Myocyte (in vitro differentiated cells): ENCODE data around the gene WDR62. TPM values are rescaled to one million over a fixed set of nuclear protein-coding genes. Genes with fewer than 3 reads are reported as not detected.
"Not testable (repeated sequence)": the region's sequence is repeated elsewhere in the genome, so short reads cannot be mapped to it uniquely, and the experiment has no call there.

Experiments
- DNase-seq: peaks from one replicate; pipeline ENCODE4 v3.0.0-alpha.2; 2012; ENCODE audit warnings: low read depth
- total RNA-seq: library from RNA; depleted of rRNA; stranded (reverse); fragments of >200 nt; gene quantifications from 2 replicates; pipeline ENCODE4 v1.2.3, GENCODE V29; 2014

The WDR62 gene
- total RNA-seq, 1 donor from 2014 or later, result 5.3 TPM

DNA sequence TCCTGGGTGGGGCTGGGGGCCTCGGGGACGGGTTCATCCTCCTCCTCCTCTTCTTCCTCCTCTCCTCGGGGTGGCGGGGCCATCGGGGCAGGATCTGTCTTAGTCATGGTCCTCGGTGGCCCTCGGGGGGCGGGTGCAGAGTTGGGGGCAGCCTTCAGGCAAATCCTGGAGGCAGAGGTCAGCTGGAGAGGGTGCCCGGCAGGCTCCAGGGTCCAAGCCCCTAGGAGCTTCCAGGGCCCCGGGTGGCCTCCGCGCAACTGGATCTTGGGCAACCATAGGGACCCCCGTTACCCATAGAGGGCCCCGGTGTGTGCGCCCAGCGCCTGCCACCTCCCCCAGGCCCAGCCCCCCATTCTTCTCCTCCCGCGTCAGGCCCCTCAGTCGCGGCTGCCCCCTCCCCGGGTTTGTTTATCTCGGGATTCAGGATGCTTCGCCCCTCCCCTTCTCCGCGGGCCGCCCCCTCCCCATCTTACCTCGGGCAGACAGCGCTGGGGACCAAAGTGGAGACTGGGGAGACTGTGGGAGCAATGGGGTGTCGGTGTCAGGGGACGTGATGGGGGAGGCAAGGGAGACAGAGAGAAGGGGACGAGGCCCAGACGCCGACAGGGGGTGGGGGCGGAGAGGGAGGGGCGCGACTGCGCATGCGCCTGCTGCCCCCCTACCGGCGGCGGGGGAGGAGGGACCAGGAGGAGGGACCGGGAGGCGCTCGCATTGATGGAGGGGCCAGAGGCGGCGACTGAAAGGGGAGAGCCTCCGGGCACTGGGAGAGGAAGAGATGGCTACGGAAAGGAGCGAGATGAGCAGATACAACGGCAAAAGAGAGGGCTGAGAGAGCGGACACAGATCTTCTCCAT is 22.2 kb upstream of the WDR62 start, which contains the start of gene CLIP3:
TSS of gene CLIP3 (minus strand) at position 623 of the 854 bp plus-strand sequence. CDS start at position 107, 516 bp downstream.
- peak; percentile 70 for DNase-seq

DNA sequence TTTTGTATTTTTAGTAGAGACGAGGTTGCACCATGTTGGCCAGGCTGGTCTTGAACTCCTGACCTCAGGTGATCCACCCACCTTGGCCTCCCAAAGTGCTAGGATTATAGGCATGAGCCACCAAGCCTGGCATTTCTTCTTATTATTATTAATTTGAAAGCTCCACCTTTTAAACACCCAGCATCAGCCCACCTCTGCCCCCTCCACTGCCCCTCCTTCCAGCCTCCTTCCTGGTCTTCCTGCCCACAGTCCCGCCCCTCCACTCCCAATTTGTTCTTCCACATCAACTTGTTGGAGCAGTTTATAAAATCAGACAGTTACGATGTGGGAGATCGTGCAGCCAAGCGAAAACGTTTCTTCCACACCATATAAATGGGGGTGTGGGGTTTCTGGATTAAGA is 14.2 kb upstream of the WDR62 start:
- DNase-seq, result no peak

DNA sequence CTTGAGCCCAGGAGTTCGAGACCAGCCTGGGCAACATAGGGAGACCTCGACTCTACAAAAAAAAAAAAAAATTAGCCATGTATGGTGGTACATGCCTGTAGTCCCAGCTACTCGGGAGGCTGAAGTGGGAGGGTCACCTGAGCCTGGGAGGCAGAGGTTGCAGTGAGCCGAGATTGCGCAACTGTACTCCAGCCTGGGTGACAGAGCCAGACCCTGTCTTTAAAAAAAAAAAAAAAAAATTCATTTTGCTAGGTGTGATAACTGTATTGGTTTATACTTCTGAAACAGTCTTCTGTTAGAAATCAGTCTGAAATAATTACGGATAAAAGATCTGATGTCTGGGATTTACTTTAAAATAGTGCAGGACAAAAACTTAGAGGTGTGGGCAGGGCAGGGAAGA is 13.6 kb upstream of the WDR62 start:
- not testable (repeated sequence) for DNase-seq

DNA sequence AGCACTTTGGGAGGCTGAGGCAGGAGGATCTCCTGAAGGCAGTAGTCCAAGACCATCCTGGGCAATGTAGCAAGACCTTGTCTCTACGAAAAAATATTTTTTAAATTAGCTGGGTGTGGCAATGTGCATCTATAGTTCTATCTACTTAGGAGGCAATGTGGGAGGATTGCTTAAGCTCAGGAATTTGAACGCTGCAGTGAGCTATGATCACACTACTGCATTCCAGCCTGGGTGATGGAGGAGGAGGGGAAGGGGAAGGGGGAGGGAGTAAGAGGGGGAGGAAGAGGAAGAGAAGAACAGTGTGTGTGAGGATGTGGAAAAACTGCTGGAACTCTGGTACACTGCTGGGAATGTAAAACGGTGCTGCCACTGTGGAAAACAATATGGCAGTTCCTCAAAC is 12.9 kb upstream of the WDR62 start:
- peak; percentile 22 for DNase-seq

DNA sequence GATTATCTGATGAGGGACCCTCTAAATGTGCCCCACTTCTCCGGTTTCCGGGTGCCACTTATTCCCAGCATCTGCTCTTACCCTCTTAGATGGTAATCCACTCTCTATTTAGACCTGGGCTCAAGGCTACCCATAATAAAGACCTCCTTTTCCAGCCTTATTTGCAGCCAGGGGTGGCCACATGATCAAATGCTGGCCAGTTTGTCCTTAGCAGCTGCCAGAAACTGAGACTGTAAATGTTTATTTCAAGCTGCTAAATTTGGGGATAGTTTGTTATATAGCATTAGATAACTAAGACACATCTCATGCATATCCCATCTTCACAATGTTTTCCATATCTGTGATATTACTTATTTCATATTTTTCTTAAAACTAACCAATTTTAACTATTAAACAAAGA is 10.7 kb upstream of the WDR62 start:
- DNase-seq, result no peak

DNA sequence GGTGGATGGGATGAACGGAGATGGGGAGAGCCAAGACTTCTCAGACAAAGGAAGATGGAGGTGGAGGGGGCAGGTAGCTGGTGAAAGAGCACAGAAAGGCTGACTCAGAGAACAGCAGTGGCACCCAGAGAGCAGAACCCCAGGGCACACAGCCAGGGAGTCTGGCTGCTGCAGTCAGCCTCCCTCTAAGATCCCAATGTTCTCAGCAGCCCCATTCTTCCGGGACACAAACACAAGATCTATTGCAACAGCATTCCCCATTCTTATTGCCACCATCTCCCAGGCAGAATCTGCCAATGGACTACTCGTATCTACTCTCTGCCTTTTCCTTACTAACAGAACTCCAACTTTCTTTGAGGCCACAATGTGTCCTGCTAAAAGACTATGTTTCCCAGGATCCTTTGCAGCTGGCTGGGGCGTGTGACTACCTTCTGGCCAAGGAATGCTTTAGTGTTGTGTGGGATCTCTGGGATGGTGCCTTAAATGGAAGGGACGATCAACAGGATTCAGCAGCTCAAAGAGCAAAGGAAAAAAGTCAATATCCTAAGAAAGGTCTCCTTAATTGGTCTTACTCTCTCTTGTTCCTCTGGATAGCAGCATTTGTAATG is 8.2 kb upstream of the WDR62 start:
- DNase-seq, result no peak

DNA sequence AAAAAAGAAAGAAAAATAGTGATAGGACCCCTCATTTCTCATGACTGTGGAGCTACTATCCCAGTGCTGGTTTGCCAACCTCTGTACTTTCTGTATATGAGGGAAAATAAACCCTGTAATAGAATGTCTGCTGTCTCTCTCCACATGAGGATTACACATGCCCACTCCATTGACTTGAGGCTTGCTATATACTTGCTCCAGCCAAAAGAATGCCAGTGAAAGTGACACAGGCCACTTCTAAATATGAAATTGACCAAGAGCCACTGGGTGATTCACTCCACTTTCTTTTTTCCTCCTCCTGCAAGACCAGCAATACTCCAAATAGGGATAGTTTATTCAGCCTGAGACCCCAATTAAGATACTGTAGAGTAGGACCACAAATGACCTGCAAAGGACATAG is 6.9 kb upstream of the WDR62 start:
- no peak for DNase-seq

DNA sequence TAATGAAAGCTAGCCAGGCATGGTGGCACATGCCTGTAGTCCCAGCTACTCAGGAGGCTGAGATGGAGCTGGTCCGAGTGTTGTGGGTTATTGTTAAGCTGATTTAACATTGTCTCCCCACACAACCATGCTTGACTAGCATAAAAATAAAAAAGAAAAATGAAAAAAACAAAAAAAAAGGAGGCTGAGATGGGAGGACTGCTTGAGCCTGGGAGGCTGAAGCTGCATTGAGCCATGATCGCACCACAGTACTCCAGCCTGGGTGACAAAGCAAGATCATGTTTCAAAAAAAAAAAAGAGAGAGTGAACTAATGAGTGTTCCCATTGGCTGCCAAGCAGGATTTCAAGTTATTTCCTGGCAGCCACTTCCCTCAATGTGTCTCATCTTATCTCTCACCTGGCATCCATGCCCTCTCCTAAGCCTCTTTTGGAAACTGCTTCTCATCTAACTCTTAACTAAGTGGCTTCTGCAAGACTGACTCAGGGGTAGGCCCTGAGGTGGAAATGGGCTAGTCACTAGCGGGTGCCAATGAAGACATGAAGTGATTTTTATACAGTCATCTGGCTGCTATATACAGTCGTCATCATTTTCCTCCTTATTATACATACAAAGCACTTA is 5.5 kb upstream of the WDR62 start:
- no peak for DNase-seq

DNA sequence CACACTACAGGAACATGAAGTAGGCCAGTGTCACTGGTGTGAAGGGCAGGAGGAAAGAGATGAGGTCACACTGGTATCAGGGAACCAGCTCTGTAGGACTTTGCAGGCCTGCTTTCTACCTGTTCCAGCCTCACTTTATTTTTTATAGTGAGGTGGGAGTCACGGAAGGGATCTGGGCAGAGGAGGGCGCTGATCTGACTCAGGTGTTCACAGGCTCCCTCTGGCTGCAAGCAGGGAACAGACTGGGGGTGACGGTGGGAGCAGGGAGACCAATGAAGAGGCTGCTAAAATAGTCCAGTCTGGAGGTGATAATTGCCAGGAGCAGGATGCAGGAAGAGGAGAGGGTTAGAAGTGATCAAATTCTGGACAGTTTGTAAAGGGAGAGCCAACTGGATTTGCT is 3.5 kb upstream of the WDR62 start:
- no peak for DNase-seq

DNA sequence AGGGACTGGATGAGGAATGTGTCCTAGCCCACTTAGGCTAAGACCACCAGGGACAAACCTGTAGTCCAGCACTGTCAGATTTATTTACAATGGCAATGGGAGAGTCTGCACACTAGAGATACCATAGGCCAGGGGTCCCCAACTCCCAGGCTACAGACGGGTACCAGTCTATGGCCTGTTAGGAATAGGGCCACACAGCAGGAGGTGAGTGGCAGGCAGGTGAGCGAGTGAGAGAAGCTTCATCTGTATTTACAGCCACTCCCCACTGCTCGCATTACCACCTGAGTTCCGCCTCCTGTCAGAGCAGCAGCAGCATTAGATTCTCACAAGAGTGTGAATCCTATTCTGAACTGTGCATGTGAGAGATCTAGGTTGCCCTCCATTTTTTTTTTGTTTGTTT is 3.1 kb upstream of the WDR62 start:
- no peak for DNase-seq

DNA sequence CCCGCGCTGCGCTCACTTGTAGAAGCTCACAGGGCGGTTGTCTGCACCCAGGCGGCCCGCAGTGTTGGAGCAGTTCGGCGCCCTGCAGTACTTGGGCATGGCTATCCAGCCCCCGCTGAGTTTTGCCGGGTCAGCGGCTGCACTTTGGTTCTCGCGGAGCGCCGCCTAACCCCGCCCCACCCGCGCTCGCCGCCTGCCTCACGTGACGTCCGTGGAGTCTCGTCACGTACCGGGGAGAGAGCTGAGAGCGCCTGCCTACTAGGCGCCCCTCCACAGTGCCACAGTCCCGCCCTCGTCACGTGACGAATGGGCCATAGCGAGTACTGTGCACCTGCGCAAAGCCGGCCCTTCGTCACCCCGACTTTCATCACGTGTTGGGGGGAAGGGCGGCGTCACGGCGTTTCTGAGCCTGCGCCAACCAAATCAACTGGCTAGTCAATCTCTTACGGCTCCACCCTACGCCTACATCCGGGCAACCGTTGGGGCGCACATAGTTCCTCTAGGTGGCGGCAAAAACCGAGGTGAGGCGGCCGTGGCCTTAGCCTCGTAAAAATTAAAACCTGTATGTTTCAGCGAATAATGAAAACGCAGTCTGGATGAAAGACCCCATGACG is 471 bp upstream of the WDR62 start, which contains the start of gene THAP8:
TSS of gene THAP8 (minus strand) at position 167 of the 614 bp plus-strand sequence. CDS start at position 99, 68 bp downstream.
- peak; percentile 100 for DNase-seq

DNA sequence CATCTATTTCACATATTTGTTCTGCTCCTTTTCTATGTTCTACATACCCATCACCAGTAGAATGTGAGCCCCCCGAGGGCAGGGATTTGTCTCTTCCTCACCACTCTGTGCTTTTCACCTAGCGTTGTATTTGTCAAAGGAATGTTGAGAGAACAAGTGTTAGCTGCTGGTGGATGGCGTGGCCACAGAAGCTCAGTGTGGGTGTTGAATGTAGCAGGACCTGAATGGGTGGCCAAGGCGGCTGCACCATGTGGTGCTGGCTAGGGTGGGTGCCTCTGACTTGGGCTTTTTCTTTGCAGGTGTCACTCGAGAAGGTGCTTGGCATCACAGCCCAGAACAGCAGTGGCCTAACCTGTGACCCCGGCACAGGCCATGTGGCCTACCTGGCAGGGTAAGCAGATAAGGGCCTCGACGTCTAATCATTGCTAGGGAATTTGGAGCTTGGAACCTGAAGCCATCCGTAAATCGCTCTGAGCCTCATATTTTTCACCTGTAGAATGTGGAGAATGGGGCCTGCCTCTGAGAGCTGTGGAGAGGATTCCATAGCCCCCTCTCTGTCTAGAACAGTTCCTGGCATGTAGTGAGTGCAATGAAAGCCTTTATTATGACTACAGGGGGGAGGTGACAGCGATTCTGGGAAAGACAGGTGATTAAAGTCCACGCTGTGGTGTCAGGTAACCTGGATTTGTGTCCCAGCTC is 3.9 kb downstream of the WDR62 start:
- DNase-seq, result peak; percentile 13

DNA sequence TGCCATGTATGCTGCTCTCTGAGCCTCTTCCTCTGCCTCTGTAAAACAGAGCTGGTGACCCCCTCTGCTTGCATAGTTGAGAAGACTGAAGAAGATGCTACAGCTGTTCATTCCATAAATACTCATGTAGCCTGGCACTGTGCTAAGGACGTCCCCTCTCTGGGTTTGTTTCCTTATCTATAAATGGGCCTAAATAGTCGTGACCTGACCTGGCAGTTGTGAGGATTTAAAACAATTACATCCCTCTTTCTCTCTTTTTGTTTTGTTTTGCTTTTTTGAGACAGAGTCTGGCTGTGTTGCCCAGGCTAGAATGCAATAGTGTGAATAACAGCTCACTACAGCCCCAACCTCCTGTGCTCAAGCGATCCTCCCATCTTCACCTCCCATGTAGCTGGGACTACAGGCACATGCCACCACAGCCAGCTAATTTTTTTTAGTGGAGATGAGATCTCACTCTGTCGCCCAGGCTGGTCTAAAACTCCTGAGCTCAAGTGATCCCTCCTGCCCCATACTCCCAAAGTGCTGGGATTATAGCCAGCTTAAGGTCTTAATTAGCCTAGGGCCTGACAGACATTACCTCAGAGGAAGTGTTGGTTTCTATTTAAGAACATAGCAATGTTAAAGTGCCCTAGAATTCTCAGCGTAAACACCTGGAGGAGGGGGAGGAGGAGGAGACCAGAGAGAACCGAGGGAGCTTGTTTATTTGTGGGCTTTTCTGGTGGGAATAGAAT is 4.6 kb downstream of the WDR62 start:
- peak; percentile 80 for DNase-seq

DNA sequence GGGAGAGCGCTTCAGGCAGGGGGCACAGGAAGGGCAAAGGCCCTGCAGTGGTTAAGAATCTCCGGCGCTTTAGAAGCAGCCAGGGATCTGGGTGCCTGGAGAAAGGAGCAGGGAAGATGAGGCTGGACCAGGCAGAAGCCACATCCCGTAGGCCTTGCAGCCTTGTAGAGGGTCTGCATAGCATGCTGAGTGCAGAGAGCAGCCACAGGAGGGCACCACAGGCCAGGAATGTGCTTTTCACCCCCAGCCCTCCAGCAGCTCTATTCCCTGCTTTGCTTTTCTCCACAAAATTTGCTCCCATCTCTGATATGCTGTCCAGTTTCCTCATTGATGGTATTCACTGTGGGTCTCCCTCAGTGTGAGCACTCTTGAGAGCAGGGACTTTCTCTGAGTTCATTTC is 5.7 kb downstream of the WDR62 start:
- peak; percentile 61 for DNase-seq

DNA sequence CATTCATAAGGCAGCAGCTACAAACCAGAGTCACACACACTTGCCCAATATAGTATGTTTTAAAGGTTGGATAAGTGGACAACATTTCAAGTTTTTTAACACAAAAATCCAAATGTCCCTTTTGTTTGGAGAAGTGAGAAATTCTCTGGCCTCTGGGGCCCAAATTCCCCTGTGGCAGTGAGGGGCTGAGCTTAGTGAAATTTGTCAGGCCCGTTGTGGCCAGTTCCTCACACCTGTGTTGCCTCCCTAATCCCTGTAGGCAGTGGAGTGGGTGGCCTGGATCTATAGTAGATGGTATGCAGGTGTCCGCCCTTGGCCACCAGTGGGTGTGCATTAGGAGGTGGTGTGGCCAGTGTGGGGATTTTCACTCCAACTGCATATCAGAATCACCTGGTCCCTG is 6.7 kb downstream of the WDR62 start:
- DNase-seq, result no peak

DNA sequence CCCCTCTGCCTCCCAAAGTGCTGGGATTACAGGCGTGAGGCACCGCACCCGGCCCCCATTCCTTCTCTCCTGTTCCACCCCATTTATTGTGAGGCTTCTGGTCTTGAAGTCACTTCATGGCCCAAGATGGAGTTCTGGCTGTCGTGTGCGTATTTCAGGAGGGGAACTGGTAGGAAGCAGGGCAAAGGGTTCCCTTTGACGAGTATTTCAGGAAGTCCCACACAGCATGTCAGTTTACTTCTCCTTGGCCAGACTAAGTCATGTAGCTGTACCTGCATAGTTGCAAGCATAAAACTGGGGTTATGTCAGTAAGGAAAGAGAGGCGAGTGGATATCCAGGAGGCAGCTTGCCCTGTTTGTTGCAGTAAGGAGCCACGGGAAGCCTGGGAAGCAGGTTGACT is 10.1 kb downstream of the WDR62 start:
- DNase-seq, result no peak

DNA sequence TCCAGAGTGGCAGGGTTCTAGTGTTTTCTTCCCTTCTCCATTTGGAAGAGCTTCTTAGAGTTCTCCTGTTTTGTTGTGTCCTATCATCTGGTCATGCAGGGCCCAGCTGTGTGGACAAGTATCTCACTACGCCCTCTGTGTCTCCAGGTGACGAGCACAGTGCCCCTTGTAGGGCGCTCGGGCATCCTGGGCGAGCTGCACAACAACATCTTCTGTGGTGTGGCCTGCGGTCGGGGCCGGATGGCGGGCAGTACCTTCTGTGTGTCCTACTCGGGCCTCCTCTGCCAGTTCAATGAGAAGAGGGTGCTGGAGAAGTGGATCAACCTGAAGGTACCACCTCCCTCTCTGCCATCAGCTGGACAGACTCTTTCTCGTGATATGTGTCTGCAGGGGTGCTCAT is 13.0 kb downstream of the WDR62 start:
- DNase-seq, result no peak

DNA sequence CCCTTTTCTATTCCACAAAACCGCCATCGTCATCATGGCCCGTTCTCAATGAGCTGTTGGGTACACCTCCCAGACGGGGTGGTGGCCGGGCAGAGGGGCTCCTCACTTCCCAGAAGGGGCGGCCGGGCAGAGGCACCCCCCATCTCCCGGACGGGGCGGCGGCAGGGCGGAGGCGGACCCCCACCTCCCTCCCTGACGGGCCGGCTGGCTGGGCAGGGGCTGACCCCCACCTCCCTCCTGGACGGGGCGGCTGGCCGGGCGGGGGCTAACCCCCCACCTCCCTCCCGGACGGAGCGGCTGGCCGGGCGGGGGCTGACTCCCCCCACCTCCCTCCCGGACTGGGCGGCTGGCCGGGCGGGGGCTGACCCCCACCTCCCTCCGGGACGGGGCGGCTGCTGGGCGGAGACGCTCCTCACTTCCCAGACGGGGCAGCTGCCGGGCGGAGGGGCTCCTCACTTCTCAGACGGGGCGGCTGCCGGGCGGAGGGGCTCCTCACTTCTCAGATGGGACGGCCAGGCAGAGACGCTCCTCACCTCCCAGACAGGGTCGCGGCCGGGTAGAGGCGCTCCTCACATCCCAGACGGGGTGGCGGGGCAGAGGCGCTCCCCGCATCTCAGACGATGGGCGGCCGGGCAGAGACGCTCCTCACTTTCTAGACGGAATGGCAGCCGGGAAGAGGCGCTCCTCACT is 14.3 kb downstream of the WDR62 start:
- not testable (repeated sequence) for DNase-seq

DNA sequence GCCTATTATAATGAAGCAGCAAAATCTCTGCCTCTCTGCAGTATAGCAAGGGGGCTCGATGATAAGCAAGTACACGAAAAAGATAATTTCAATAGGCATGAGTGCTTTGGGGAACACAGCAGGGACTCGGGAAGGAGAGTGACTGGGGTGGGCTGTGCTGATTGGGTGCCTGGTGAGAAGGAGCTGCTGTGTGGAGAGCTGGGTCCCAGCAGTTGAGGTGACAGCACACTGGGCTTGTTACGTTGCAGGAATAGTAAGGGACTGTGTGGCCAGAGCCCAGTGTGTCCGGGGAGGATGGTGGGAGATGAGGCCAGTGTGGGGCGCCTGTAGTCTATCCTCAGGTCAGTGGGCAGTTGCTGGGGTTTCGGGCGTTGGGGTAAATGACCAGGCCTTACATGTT is 17.4 kb downstream of the WDR62 start:
- no peak for DNase-seq
